Measurements from ENCODE around the gene TNIP1. TPM values are rescaled to one million over a fixed set of nuclear protein-coding genes. Genes with fewer than 3 reads are reported as not detected.

Gene TNIP1
- total RNA-seq, 2 donors from 2014 or later = 51.3 to 52.2 TPM

DNA sequence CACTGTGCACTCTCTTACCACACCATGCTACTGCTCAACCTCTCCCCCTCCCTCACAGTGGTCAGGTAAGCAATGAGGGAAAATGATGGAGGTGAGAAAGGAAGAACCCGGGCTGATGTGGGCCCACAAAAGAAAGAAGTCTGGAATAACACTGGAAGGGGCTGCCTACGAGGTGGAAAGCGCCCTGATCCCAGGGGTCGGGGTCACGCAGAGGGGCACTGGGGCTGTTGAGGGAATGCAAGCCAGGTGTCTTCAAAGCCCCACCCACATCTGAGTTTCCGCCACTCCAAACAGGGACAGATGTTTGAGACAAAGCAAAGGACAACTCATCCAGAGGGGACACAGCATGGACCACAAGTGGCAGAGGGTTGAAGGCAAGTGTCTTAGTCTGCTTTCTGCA, 4.2 kb downstream of the TNIP1 start:
- Mint-ChIP-seq H3K27me3 (ENCODE audit: insufficient read depth) (no peaks in the 10 kb centered on the region), H3K4me1 (peaks cover 9% of the 10 kb centered on the region), H3K9me3 (no peaks in the 10 kb centered on the region), H3K27ac (no peak overlapping the region), H3K4me3 (no peak overlapping the region), H3K36me3 (ENCODE audit: low read depth) (peaks cover 2% of the 10 kb centered on the region)
- H3K4me1 ChIP-seq (ENCODE audit: control insufficient read depth, insufficient read depth, low read length) = peaks cover 5% of the 10 kb centered on the region
- WGBS, 2 experiments (ENCODE audit: insufficient coverage in 1 of 2, insufficient read length in 1 of 2) = 88 to 95% methylated on average over 6 of the region's 6 CpGs
- no peaks in the 10 kb centered on the region for H3K9me3 ChIP-seq (ENCODE audit: control insufficient read depth, low read length)
- H3K36me3 ChIP-seq (ENCODE audit: control insufficient read depth, insufficient read depth, low read length) = peaks cover 6% of the 10 kb centered on the region
- H3K9ac ChIP-seq (ENCODE audit: extremely low read depth, low read length, poor library complexity, severe bottlenecking) = no peak overlapping the region
- TF ChIP-seq, protein P1, sequence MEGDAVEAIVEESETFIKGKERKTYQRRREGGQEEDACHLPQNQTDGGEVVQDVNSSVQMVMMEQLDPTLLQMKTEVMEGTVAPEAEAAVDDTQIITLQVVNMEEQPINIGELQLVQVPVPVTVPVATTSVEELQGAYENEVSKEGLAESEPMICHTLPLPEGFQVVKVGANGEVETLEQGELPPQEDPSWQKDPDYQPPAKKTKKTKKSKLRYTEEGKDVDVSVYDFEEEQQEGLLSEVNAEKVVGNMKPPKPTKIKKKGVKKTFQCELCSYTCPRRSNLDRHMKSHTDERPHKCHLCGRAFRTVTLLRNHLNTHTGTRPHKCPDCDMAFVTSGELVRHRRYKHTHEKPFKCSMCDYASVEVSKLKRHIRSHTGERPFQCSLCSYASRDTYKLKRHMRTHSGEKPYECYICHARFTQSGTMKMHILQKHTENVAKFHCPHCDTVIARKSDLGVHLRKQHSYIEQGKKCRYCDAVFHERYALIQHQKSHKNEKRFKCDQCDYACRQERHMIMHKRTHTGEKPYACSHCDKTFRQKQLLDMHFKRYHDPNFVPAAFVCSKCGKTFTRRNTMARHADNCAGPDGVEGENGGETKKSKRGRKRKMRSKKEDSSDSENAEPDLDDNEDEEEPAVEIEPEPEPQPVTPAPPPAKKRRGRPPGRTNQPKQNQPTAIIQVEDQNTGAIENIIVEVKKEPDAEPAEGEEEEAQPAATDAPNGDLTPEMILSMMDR (conservative IDR thresholded peaks at IDR 0.05) = no peak
- no peaks in the 10 kb centered on the region for H3K27me3 ChIP-seq (ENCODE audit: control insufficient read depth, insufficient read depth, low read length, poor library complexity, severe bottlenecking)
- no peak for DNase-seq
- no peak overlapping the region for H3K27ac ChIP-seq (ENCODE audit: low read depth, low read length)
- no peak overlapping the region for H3K4me3 ChIP-seq (ENCODE audit: low read length)

DNA sequence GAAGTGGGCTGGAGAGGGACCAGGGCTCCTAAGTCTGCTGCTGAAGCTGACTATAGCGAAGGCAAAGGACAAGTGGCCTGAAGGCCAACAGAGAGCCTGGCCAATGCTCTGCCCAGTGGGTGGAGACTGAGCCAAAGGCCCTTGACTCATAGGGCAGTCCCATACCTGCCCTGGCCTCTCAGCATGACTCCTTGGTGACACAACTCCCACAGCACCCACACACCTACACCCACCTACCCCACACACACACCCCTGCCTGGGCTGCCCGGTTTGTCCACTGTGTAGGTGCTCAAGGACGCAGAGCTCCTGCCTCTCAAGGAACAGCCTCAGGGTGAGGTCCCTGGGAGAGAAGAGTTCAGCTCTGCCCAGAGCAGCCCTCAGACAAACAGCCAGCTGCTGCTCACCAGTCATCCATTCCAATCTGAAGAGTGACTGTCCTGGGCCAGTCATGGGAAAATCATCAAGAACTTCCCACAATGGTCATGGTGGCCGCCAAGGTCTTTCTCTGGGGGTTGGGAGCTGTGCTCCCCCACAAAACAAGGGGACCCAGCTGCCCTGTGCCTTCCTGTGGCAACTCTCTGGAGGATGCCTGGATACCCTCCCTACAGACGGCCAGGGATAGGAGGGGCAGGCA, 5.0 kb downstream of the TNIP1 start:
- H3K27me3 Mint-ChIP-seq (ENCODE audit: insufficient read depth) = no peaks in the 10 kb centered on the region
- peak overlapping the region; percentile 5 for H3K27ac Mint-ChIP-seq
- no peaks in the 10 kb centered on the region for H3K9me3 ChIP-seq (ENCODE audit: control insufficient read depth, low read length)
- 87 to 94% methylated on average over 2 to 5 of the region's 5 CpGs for WGBS, 2 experiments (ENCODE audit: insufficient coverage in 1 of 2, insufficient read length in 1 of 2)
- peaks cover 5% of the 10 kb centered on the region for H3K4me1 ChIP-seq (ENCODE audit: control insufficient read depth, insufficient read depth, low read length)
- no peaks in the 10 kb centered on the region for H3K9me3 Mint-ChIP-seq
- TF ChIP-seq, protein P1 (conservative IDR thresholded peaks at IDR 0.05) = no peak
- no peak overlapping the region for H3K4me3 Mint-ChIP-seq
- H3K27ac ChIP-seq (ENCODE audit: low read depth, low read length) = no peak overlapping the region
- no peaks in the 10 kb centered on the region for H3K27me3 ChIP-seq (ENCODE audit: control insufficient read depth, insufficient read depth, low read length, poor library complexity, severe bottlenecking)
- peaks cover 6% of the 10 kb centered on the region for H3K36me3 ChIP-seq (ENCODE audit: control insufficient read depth, insufficient read depth, low read length)
- DNase-seq = no peak
- H3K36me3 Mint-ChIP-seq (ENCODE audit: low read depth) = peaks cover 2% of the 10 kb centered on the region
- H3K4me3 ChIP-seq (ENCODE audit: low read length) = no peak overlapping the region
- H3K9ac ChIP-seq (ENCODE audit: extremely low read depth, low read length, poor library complexity, severe bottlenecking) = no peak overlapping the region
- peaks cover 9% of the 10 kb centered on the region for H3K4me1 Mint-ChIP-seq

DNA sequence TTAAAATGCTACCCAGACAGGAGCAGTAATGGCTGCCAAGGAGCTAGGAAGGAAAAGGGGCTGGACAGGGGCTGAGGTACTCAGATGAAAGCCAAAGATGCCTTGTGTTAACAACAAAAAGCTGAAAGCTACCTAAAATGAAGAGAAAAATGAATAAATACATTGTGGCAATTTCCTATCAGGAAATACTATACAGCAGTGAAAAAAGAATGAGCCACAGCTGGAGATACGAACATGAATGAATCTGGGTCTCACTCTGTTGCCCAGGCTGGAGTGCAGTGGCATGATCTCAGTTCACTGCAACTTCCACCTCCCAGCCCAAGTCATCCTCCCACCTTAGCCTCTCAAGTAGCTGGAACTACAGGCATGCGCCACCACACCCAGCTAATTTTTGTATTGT, 6.3 kb downstream of the TNIP1 start:
- no peak for DNase-seq
- peaks cover 6% of the 10 kb centered on the region for H3K4me1 ChIP-seq (ENCODE audit: control insufficient read depth, insufficient read depth, low read length)
- H3K4me1 Mint-ChIP-seq = peaks cover 10% of the 10 kb centered on the region
- peaks cover 6% of the 10 kb centered on the region for H3K36me3 ChIP-seq (ENCODE audit: control insufficient read depth, insufficient read depth, low read length)
- peaks cover 2% of the 10 kb centered on the region for H3K36me3 Mint-ChIP-seq (ENCODE audit: low read depth)
- H3K9ac ChIP-seq (ENCODE audit: extremely low read depth, low read length, poor library complexity, severe bottlenecking) = no peak overlapping the region
- TF ChIP-seq, protein P1 (conservative IDR thresholded peaks at IDR 0.05) = no peak
- no peaks in the 10 kb centered on the region for H3K27me3 Mint-ChIP-seq (ENCODE audit: insufficient read depth)
- H3K4me3 ChIP-seq (ENCODE audit: low read length) = no peak overlapping the region
- no peak overlapping the region for H3K4me3 Mint-ChIP-seq
- WGBS, 2 experiments (ENCODE audit: insufficient coverage in 1 of 2, insufficient read length in 1 of 2) = 91 to 94% methylated on average over 1 to 2 of the region's 2 CpGs
- H3K27me3 ChIP-seq (ENCODE audit: control insufficient read depth, insufficient read depth, low read length, poor library complexity, severe bottlenecking) = no peaks in the 10 kb centered on the region
- H3K27ac Mint-ChIP-seq = no peak overlapping the region
- no peak overlapping the region for H3K27ac ChIP-seq (ENCODE audit: low read depth, low read length)
- no peaks in the 10 kb centered on the region for H3K9me3 ChIP-seq (ENCODE audit: control insufficient read depth, low read length)
- H3K9me3 Mint-ChIP-seq = no peaks in the 10 kb centered on the region

Measured in endodermal cell (in vitro differentiated cells).